Esophagus muscularis mucosa (tissue), 4 donors: ENCODE data around the gene NR4A3. TPM values are rescaled to one million over a fixed set of nuclear protein-coding genes. Genes with fewer than 3 reads are reported as not detected.
"Not testable (repeated sequence)": the region's sequence is repeated elsewhere in the genome, so short reads cannot be mapped to it uniquely, and the experiment has no call there.

Experiments
- DNase-seq: peaks from one replicate; pipeline ENCODE4 v3.0.0-alpha.2; 2017; ENCODE audit errors: extremely low spot score
- H3K27ac ChIP-seq, 4 donors: fragments of 200-600 bp; sonication (generic); replicated peaks in 1 of 4; 1 replicate in 3 of 4; 2 replicates in 1 of 4; pipeline ENCODE4 v1.5.1; 2016 to 2019; ENCODE audit warnings: mild to moderate bottlenecking in 1 of 4
- H3K27me3 ChIP-seq, 4 donors: fragments of 200-600 bp; sonication (generic); one replicate each; pipeline versions ENCODE4 v1.5.1 to v1.6.0; 2016 to 2019
- H3K36me3 ChIP-seq, 4 donors: fragments of 200-600 bp; sonication (generic); one replicate each; pipeline ENCODE4 v1.5.1; 2016 to 2019
- H3K4me1 ChIP-seq, 4 donors: fragments of 200-600 bp; sonication (generic); one replicate each; pipeline ENCODE4 v1.5.1; 2016 to 2019
- H3K4me3 ChIP-seq, 4 donors: fragments of 200-600 bp; sonication (generic); 1 replicate in 2 of 4; 2 replicates in 2 of 4; pipeline ENCODE4 v1.5.1; 2016 to 2019; ENCODE audit warnings: mild to moderate bottlenecking in 4 of 4, moderate library complexity in 1 of 4
- H3K9me3 ChIP-seq, 4 donors: fragments of 200-600 bp; sonication (generic); 1 replicate in 3 of 4; 2 replicates in 1 of 4; pipeline ENCODE4 v1.5.1; 2016 to 2019
- CTCF ChIP-seq, 3 experiments: fragments of 200-600 bp in 2 of 3; fragments of 450-650 bp in 1 of 3; sonication (generic) in 2 of 3; IDR thresholded peaks; one replicate each; pipeline ENCODE4 v1.5.1; 2017 to 2019; ENCODE audit warnings: antibody characterized with exemption in 3 of 3, mild to moderate bottlenecking in 2 of 3, moderate library complexity in 1 of 3
- EP300 ChIP-seq: sonication (generic); formaldehyde crosslinking; IDR thresholded peaks from one replicate; pipeline ENCODE4 v1.6.1; 2017; ENCODE audit warnings: antibody characterized with exemption
- POLR2A ChIP-seq: fragments of 450-650 bp; IDR thresholded peaks from one replicate; pipeline ENCODE4 v1.6.1; 2017; ENCODE audit warnings: antibody characterized with exemption, moderate library complexity, mild to moderate bottlenecking, low read depth
- POLR2AphosphoS5 ChIP-seq, 2 donors: sonication (generic); formaldehyde crosslinking; IDR thresholded peaks; one replicate each; pipeline ENCODE4 v1.6.1; 2017; ENCODE audit warnings: antibody characterized with exemption in 2 of 2
- WGBS: methylation state at CpG from one replicate; pipeline ENCODE4 v1.1.5; 2018; 5-methylcytosine and 5-hydroxymethylcytosine counted together
- intact Hi-C: fragments of 100-400 bp; cut with DNase I; formaldehyde crosslinking; loops from one replicate; pipeline ENCODE4 v1.15.1; 2023
- total RNA-seq, 4 donors: library from RNA; depleted of rRNA; stranded (reverse); fragments of >200 nt; gene quantifications; one replicate each; pipeline versions ENCODE4 v1.1.0 to v1.2.1, GENCODE V29; 2016

NR4A3 gene
- total RNA-seq, 4 donors from 2014 or later = 1.2 to 17.4 (median 1.9) TPM

GRCh38 chr9:99779277-99779676, 42.4 kb upstream of the NR4A3 start:
- no peak overlapping the region for H3K4me3 ChIP-seq
- no peaks in the 10 kb centered on the region for H3K9me3 ChIP-seq
- DNase-seq = no peak
- H3K4me1 ChIP-seq = no peaks in the 10 kb centered on the region
- intact Hi-C loops = no loop called here
- H3K36me3 ChIP-seq = no peaks in the 10 kb centered on the region
- no peaks in the 10 kb centered on the region for H3K27me3 ChIP-seq
- TF ChIP-seq CTCF (IDR thresholded peaks at IDR 0.05) (no peak), POLR2AphosphoS5 (IDR thresholded peaks at IDR 0.05) (no peak), EP300 (no peak), POLR2A (no peak)
- 91% methylated on average over 4 of the region's 4 CpGs for WGBS
- H3K27ac ChIP-seq = no peak overlapping the region

GRCh38 chr9:99782349-99782748, 39.3 kb upstream of the NR4A3 start:
- DNase-seq, H3K27me3 ChIP-seq, H3K9me3 ChIP-seq, intact Hi-C loops, H3K4me1 ChIP-seq, H3K36me3 ChIP-seq, H3K4me3 ChIP-seq, H3K27ac ChIP-seq: not testable (repeated sequence)
- WGBS = 89% methylated on average over 5 of the region's 5 CpGs

GRCh38 chr9:99782962-99783718, 38.5 kb upstream of the NR4A3 start:
- intact Hi-C loops = no loop called here
- 93% methylated on average over 6 of the region's 6 CpGs for WGBS
- H3K9me3 ChIP-seq = no peaks in the 10 kb centered on the region
- no peaks in the 10 kb centered on the region for H3K4me1 ChIP-seq
- no peak overlapping the region for H3K27ac ChIP-seq
- no peak overlapping the region for H3K4me3 ChIP-seq
- H3K27me3 ChIP-seq = no peaks in the 10 kb centered on the region
- TF ChIP-seq POLR2AphosphoS5 (IDR thresholded peaks at IDR 0.05) = no peak
- TF ChIP-seq EP300 = no peak
- no peak for TF ChIP-seq POLR2A
- TF ChIP-seq CTCF (IDR thresholded peaks at IDR 0.05) = no peak
- no peaks in the 10 kb centered on the region for H3K36me3 ChIP-seq
- DNase-seq = no peak

- no peak overlapping the region for H3K27ac ChIP-seq
- intact Hi-C loops = no loop called here
- 59% methylated on average over 2 of the region's 2 CpGs for WGBS
- H3K36me3 ChIP-seq = no peaks in the 10 kb centered on the region
- TF ChIP-seq CTCF (IDR thresholded peaks at IDR 0.05) (no peak), EP300 (no peak), POLR2AphosphoS5 (IDR thresholded peaks at IDR 0.05) (no peak), POLR2A (no peak)
- H3K9me3 ChIP-seq = no peaks in the 10 kb centered on the region
- no peaks in the 10 kb centered on the region for H3K27me3 ChIP-seq
- no peaks in the 10 kb centered on the region for H3K4me1 ChIP-seq
- no peak for DNase-seq
- no peak overlapping the region for H3K4me3 ChIP-seq
These were observed 37.9 kb upstream of the NR4A3 start for GRCh38 chr9:99783799-99784198.

- no peak for DNase-seq
- WGBS = 79% methylated on average over 1 of the region's 1 CpG
- intact Hi-C loops = no loop called here
- Histone ChIP-seq H3K4me1 (no peaks in the 10 kb centered on the region), H3K27me3 (no peaks in the 10 kb centered on the region), H3K9me3 (no peaks in the 10 kb centered on the region), H3K4me3 (no peak overlapping the region), H3K27ac (no peak overlapping the region), H3K36me3 (no peaks in the 10 kb centered on the region)
- TF ChIP-seq POLR2AphosphoS5 (IDR thresholded peaks at IDR 0.05) (no peak), POLR2A (no peak), CTCF (IDR thresholded peaks at IDR 0.05) (no peak), EP300 (no peak)
These were observed 36.6 kb upstream of the NR4A3 start for GRCh38 chr9:99785010-99785590.
